Right lobe of liver (tissue), 4 donors: ENCODE results near the gene TXLNA.

ENCODE experiments used
- POLR2A ChIP-seq: fragments of 450-650 bp; IDR thresholded peaks from one replicate; pipeline ENCODE4 v1.6.1; 2017; ENCODE audit warnings: antibody characterized with exemption, mild to moderate bottlenecking
- TF ChIP-seq, protein P1 (sequence below), 4 donors: fragments of 200-600 bp in 3 of 4; fragments of 450-650 bp in 1 of 4; IDR thresholded peaks; one replicate each; pipeline versions ENCODE4 v1.5.1 to v1.8.0; 2016 to 2022; ENCODE audit warnings: antibody characterized with exemption in 4 of 4, mild to moderate bottlenecking in 2 of 4
- donor health status: DM: no; HTN: no; CAD: no.
- donor health status: DM: no; HTN: no; CAD: no.
- donor health status: DM: no; HTN: yes; CAD: no.

DNA sequence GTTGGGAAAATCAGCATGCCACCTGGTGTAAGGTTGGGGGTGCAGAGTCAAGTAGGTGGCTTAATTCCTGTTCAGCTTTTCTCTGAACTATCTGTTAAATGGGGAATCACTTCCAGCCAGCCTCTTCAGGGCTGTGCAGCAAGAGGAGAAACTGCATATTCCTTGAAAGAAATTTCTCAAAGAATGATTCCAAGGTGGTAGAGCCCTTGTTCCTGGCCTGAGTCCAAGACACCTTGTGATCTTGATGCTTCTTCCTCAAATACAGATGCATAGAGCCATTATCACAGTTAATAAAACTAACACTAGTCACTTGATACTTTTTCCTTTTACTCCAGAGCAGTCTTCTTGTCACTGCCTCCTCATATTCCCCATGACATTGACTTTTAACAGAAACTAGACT, 5.2 kb downstream of the TXLNA start:
- TF ChIP-seq, protein P1, sequence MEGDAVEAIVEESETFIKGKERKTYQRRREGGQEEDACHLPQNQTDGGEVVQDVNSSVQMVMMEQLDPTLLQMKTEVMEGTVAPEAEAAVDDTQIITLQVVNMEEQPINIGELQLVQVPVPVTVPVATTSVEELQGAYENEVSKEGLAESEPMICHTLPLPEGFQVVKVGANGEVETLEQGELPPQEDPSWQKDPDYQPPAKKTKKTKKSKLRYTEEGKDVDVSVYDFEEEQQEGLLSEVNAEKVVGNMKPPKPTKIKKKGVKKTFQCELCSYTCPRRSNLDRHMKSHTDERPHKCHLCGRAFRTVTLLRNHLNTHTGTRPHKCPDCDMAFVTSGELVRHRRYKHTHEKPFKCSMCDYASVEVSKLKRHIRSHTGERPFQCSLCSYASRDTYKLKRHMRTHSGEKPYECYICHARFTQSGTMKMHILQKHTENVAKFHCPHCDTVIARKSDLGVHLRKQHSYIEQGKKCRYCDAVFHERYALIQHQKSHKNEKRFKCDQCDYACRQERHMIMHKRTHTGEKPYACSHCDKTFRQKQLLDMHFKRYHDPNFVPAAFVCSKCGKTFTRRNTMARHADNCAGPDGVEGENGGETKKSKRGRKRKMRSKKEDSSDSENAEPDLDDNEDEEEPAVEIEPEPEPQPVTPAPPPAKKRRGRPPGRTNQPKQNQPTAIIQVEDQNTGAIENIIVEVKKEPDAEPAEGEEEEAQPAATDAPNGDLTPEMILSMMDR (IDR thresholded peaks at IDR 0.05), result no peak
- TF ChIP-seq POLR2A, result no peak
